Fibroblast of lung (primary cell): ENCODE data around the gene SH3D19. TPM values are rescaled to one million over a fixed set of nuclear protein-coding genes. Genes with fewer than 3 reads are reported as not detected.
"Not testable (repeated sequence)": the region's sequence is repeated elsewhere in the genome, so short reads cannot be mapped to it uniquely, and the experiment has no call there.

ENCODE experiments used
- DNase-seq, 2 donors: peaks; one replicate each; pipeline versions ENCODE4 v3.0.0 to v3.0.0-alpha.2; 2010; ENCODE audit warnings: low read depth in 2 of 2
- H2AFZ ChIP-seq: 2 replicates; pipeline ENCODE4 v1.5.1; 2012; ENCODE audit warnings: low read length, control low read depth, inconsistent platforms
- H3K27ac ChIP-seq: 2 replicates; pipeline ENCODE4 v1.5.1; 2011; ENCODE audit warnings: low read length, control low read depth; ENCODE audit not compliant: insufficient read depth
- H3K27me3 ChIP-seq: 2 replicates; pipeline ENCODE4 v1.5.1; 2011; ENCODE audit warnings: mild to moderate bottlenecking, low read length; ENCODE audit not compliant: control insufficient read depth, insufficient read depth
- H3K36me3 ChIP-seq: 2 replicates; pipeline ENCODE4 v1.5.1; 2011; ENCODE audit warnings: low read length; ENCODE audit not compliant: control insufficient read depth, insufficient read depth
- H3K4me1 ChIP-seq: 2 replicates; pipeline ENCODE4 v1.5.1; 2011; ENCODE audit warnings: low read length; ENCODE audit not compliant: control insufficient read depth, insufficient read depth; ENCODE audit errors: extremely low read depth
- H3K4me2 ChIP-seq: 2 replicates; pipeline ENCODE4 v1.5.1; 2011; ENCODE audit warnings: low read length, control low read depth; ENCODE audit not compliant: insufficient read depth; ENCODE audit errors: extremely low read depth
- H3K4me3 ChIP-seq, 4 experiments: fragments of 200-600 bp in 1 of 4; sonication (generic) in 1 of 4; replicated peaks in 1 of 4; 2 replicates each; pipeline ENCODE4 v1.5.1; 2011 to 2016; ENCODE audit warnings: low read length in 4 of 4, low read depth in 3 of 4, mild to moderate bottlenecking in 3 of 4, control low read depth in 2 of 4, inconsistent platforms in 1 of 4, mixed read lengths in 1 of 4; ENCODE audit not compliant: insufficient read depth in 1 of 4; ENCODE audit errors: control extremely low read depth in 1 of 4
- H3K79me2 ChIP-seq: 2 replicates; pipeline ENCODE4 v1.5.1; 2012; ENCODE audit warnings: mild to moderate bottlenecking, low read length, inconsistent platforms; ENCODE audit not compliant: control insufficient read depth, insufficient read depth
- H3K9ac ChIP-seq: 2 replicates; pipeline ENCODE4 v1.5.1; 2011; ENCODE audit warnings: mild to moderate bottlenecking, low read length, control low read depth; ENCODE audit not compliant: insufficient read depth
- H3K9me3 ChIP-seq: 2 replicates; pipeline ENCODE4 v1.5.1; 2012; ENCODE audit warnings: low read depth, low read length; ENCODE audit not compliant: control insufficient read depth, insufficient read depth
- H4K20me1 ChIP-seq: 2 replicates; pipeline ENCODE4 v1.5.1; 2011; ENCODE audit warnings: low read length; ENCODE audit not compliant: control insufficient read depth, insufficient read depth; ENCODE audit errors: extremely low read depth
- EZH2 ChIP-seq: IDR thresholded peaks from 2 replicates; pipeline ENCODE4 v1.5.1; 2012; ENCODE audit warnings: low read length, control low read depth, mild to moderate bottlenecking; ENCODE audit errors: missing control alignments
- polyA plus RNA-seq, 2 donors: library from polyadenylated mRNA; depleted of rRNA in 1 of 2; stranded (reverse) in 1 of 2; unstranded in 1 of 2; fragments of >200 nt; gene quantifications; 2 replicates each; pipeline ENCODE4 v1.2.1, GENCODE V29; 2011 to 2012; ENCODE audit warnings: missing spikeins in 1 of 2
- total RNA-seq: library from RNA; depleted of rRNA; stranded (reverse); fragments of >200 nt; gene quantifications from 2 replicates; pipeline ENCODE4 v1.2.1, GENCODE V29; 2014
- TF ChIP-seq, protein P1 (sequence below), 2 donors: IDR thresholded peaks in 1 of 2; conservative IDR thresholded peaks in 1 of 2; 1 replicate in 1 of 2; 2 replicates in 1 of 2; pipeline ENCODE4 v1.5.1; 2011 to 2012; ENCODE audit warnings: low read length in 2 of 2, control low read depth in 1 of 2, inconsistent platforms in 1 of 2, low read depth in 1 of 2, mild to moderate bottlenecking in 1 of 2

The SH3D19 gene
- total and polyA plus RNA-seq, 2 donors (not counting 1 experiment from before 2014, with no cell fraction given), result 31.4 to 41.3 TPM

DNA sequence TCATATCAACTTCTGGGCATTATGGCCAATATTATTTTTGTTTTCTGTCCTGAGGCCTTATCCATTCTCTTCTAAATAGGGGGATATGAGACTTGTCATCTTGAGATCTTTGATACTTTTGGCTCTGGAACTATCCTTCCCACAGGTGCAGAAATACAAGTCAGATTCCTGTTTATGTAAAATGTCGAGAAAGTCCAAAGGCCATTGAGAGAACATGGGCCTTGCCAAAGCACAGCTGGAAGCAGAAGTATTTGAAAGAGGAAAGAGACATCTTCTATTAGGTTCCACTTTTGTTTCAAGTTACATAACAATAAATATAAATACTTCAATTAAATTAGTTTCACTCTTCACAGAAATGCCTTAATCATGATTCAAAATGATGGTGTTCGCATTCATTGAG is 69.3 kb downstream of the SH3D19 start:
- Histone ChIP-seq H3K4me3 (no peak overlapping the region), H4K20me1 (no peaks in the 10 kb centered on the region), H3K4me1 (no peaks in the 10 kb centered on the region), H3K36me3 (no peaks in the 10 kb centered on the region), H3K9me3 (no peaks in the 10 kb centered on the region), H3K9ac (no peak overlapping the region), H3K79me2 (no peaks in the 10 kb centered on the region), H3K27ac (no peak overlapping the region), H3K27me3 (no peaks in the 10 kb centered on the region), H2AFZ (no peak overlapping the region), H3K4me2 (no peak overlapping the region)
- no peak for DNase-seq
- TF ChIP-seq EZH2, result no peak
- TF ChIP-seq, protein P1, sequence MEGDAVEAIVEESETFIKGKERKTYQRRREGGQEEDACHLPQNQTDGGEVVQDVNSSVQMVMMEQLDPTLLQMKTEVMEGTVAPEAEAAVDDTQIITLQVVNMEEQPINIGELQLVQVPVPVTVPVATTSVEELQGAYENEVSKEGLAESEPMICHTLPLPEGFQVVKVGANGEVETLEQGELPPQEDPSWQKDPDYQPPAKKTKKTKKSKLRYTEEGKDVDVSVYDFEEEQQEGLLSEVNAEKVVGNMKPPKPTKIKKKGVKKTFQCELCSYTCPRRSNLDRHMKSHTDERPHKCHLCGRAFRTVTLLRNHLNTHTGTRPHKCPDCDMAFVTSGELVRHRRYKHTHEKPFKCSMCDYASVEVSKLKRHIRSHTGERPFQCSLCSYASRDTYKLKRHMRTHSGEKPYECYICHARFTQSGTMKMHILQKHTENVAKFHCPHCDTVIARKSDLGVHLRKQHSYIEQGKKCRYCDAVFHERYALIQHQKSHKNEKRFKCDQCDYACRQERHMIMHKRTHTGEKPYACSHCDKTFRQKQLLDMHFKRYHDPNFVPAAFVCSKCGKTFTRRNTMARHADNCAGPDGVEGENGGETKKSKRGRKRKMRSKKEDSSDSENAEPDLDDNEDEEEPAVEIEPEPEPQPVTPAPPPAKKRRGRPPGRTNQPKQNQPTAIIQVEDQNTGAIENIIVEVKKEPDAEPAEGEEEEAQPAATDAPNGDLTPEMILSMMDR (conservative IDR thresholded peaks at IDR 0.05 in 1 of 2, IDR thresholded peaks at IDR 0.05 in 1 of 2; ENCODE audit: low read depth in 1 of 2, low read length in 2 of 2), result no peak

DNA sequence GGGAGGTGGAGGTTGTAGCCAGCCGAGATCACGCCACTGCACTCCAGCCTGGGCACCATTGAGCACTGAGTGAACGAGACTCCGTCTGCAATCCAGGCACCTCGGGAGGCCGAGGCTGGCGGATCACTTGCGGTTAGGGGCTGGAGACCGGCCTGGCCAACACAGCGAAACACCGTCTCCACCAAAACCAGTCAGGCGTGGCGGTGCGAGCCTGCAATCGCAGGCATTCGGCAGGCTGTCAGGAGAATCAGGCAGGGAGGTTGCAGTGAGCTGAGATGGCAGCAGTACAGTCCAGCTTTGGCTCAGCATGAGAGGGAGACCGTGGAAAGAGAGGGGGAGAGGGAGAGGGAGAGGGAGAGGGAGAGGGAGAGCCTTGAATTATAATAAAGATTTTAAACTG is 69.7 kb downstream of the SH3D19 start:
- not testable (repeated sequence) for DNase-seq, H3K9me3 ChIP-seq, H3K9ac ChIP-seq, H3K27ac ChIP-seq, H3K4me1 ChIP-seq, H3K27me3 ChIP-seq, H3K4me2 ChIP-seq, H4K20me1 ChIP-seq, H3K36me3 ChIP-seq, H3K4me3 ChIP-seq, H3K79me2 ChIP-seq, H2AFZ ChIP-seq

DNA sequence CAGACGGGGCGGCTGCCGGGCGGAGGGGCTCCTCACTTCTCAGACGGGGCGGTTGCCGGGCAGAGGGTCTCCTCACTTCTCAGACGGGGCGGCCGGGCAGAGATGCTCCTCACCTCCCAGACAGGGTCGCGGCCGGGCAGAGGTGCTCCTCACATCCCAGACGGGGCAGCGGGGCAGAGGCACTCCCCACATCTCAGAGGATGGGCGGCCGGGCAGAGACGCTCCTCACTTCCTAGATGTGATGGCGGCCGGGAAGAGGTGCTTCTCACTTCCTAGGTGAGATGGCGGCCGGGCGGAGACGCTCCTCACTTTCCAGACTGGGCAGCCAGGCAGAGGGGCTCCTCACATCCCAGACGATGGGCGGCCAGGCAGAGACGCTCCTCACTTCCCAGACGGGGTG is 70.2 kb downstream of the SH3D19 start:
- H3K27me3 ChIP-seq, H2AFZ ChIP-seq, H3K4me1 ChIP-seq, H3K4me2 ChIP-seq, H4K20me1 ChIP-seq, DNase-seq, H3K36me3 ChIP-seq, H3K9ac ChIP-seq, H3K79me2 ChIP-seq, H3K27ac ChIP-seq, H3K4me3 ChIP-seq, H3K9me3 ChIP-seq: not testable (repeated sequence)

DNA sequence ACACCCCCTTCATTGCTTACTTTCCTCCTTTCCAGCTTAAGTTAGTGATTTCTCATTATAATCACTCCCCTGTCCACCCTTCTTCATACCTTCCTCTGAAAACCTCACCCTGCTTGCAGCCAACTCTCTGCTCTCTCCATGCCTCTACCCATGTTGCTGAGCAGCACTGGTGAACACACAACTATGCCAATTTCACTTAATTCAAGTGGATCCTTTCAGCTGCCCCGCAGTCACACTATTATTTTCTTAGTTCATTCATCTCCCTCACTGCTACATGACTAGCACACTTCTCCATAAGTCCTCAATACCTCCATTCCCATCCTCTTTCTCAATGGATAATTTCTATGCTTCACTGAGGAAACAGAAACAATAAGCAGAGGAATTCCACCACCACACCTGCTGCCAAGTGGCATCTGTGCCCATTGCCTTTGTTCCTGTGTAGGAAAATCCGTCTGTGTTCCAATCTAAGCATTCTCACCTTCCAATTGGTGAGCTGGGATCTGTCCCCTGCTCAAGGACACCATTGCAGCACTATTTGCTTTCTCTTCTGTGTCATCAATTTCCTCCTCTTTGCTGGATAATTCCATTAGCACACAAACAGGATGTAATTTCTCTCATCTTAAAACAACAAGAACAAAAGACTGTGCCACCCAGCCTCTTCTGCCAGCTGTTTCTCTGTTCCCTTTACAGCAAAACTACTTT is 73.7 kb downstream of the SH3D19 start:
- TF ChIP-seq, protein P1 (conservative IDR thresholded peaks at IDR 0.05 in 1 of 2, IDR thresholded peaks at IDR 0.05 in 1 of 2; ENCODE audit: low read depth in 1 of 2, low read length in 2 of 2), result no peak
- TF ChIP-seq EZH2, result no peak
- Histone ChIP-seq H3K27ac (no peak overlapping the region), H3K4me1 (no peaks in the 10 kb centered on the region), H3K36me3 (no peaks in the 10 kb centered on the region), H3K9me3 (no peaks in the 10 kb centered on the region), H3K27me3 (no peaks in the 10 kb centered on the region), H3K4me3 (no peak overlapping the region), H3K9ac (no peak overlapping the region), H3K79me2 (no peaks in the 10 kb centered on the region), H2AFZ (no peak overlapping the region), H4K20me1 (no peaks in the 10 kb centered on the region), H3K4me2 (no peak overlapping the region)
- DNase-seq, result no peak
